IMR-90 (cell line): ENCODE results near the gene DDX21. TPM values are rescaled to one million over a fixed set of nuclear protein-coding genes. Genes with fewer than 3 reads are reported as not detected.

Experiments
- ATAC-seq: fragments of 200-7000 bp; cut with Tn5 transposase; 2 replicates; pipeline ENCODE4 v1.9.1; 2020; ENCODE audit warnings: low read depth, mild to moderate bottlenecking, moderate library complexity
- BruUV-seq: library from RNA; stranded (reverse); fragments of 400-500 nt; replicated peaks from 2 replicates; lab custom pipeline; 2021; lab: Mats Ljungman, UMichigan
- CTCF ChIA-PET: fragments of 300-600 bp; formaldehyde crosslinking; extraction: SDS; loops from one replicate; lab custom pipeline; 2021; ENCODE audit warnings: antibody characterized with exemption; lab: Yijun Ruan, JAX
- POLR2A ChIA-PET: fragments of 300-600 bp; sonication (Branson Sonifier 250); formaldehyde crosslinking; loops from one replicate; lab custom pipeline; 2022; ENCODE audit warnings: antibody characterized with exemption; ENCODE audit not compliant: unreplicated experiment; lab: Charles Lee
- DNase-seq: peaks from one replicate; pipeline ENCODE4 v3.0.0; 2013
- H2AFZ ChIP-seq: replicated peaks from 2 replicates; pipeline ENCODE3; 2013; ENCODE audit warnings: low read length, mild to moderate bottlenecking; ENCODE audit not compliant: poor library complexity
- H2AK5ac ChIP-seq: 2 replicates; pipeline ENCODE4 v1.6.1; 2013; ENCODE audit warnings: low read depth, low read length, inconsistent platforms
- H2AK9ac ChIP-seq: replicated peaks from 2 replicates; pipeline ENCODE3; 2013; ENCODE audit warnings: mild to moderate bottlenecking, low read depth, low read length, moderate library complexity; ENCODE audit not compliant: poor library complexity
- H2BK120ac ChIP-seq: 2 replicates; pipeline ENCODE4 v1.6.1; 2013; ENCODE audit warnings: low read depth, low read length, inconsistent platforms
- H2BK15ac ChIP-seq: 3 replicates; pipeline ENCODE4 v1.6.1; 2013; ENCODE audit warnings: low read depth, low read length, inconsistent platforms
- H2BK20ac ChIP-seq: 2 replicates; pipeline ENCODE4 v1.6.1; 2013; ENCODE audit warnings: low read depth, mild to moderate bottlenecking, inconsistent platforms, low read length, moderate library complexity
- H2BK5ac ChIP-seq: 2 replicates; pipeline ENCODE4 v1.6.1; 2013; ENCODE audit warnings: mild to moderate bottlenecking, low read depth, low read length, inconsistent platforms; ENCODE audit not compliant: poor library complexity, severe bottlenecking
- H3K14ac ChIP-seq: replicated peaks from 2 replicates; pipeline ENCODE4 v1.6.1; 2013; ENCODE audit warnings: low read depth, low read length, inconsistent platforms
- H3K18ac ChIP-seq: 2 replicates; pipeline ENCODE4 v1.6.1; 2013; ENCODE audit warnings: low read depth, low read length, control low read depth
- H3K23ac ChIP-seq: 2 replicates; pipeline ENCODE4 v1.6.1; 2013; ENCODE audit warnings: low read depth, low read length, inconsistent platforms
- H3K27ac ChIP-seq: 2 replicates; pipeline ENCODE4 v1.5.1; 2013; ENCODE audit warnings: mild to moderate bottlenecking, control low read depth, low read length; ENCODE audit not compliant: insufficient read depth
- H3K27me3 ChIP-seq: 2 replicates; pipeline ENCODE4 v1.6.1; 2013; ENCODE audit warnings: low read length; ENCODE audit not compliant: control insufficient read depth, insufficient read depth
- H3K36me3 ChIP-seq: 2 replicates; pipeline ENCODE4 v1.6.1; 2013; ENCODE audit warnings: low read length, mixed read lengths; ENCODE audit not compliant: control insufficient read depth, insufficient read depth
- H3K4ac ChIP-seq: 2 replicates; pipeline ENCODE4 v1.6.1; 2013; ENCODE audit warnings: low read depth, low read length, inconsistent platforms
- H3K4me1 ChIP-seq: 2 replicates; pipeline ENCODE4 v1.6.1; 2013; ENCODE audit warnings: low read length, mixed read lengths; ENCODE audit not compliant: control insufficient read depth, insufficient read depth
- H3K4me2 ChIP-seq: 2 replicates; pipeline ENCODE4 v1.6.1; 2013; ENCODE audit warnings: low read depth, mild to moderate bottlenecking, control low read depth, low read length, moderate library complexity
- H3K4me3 ChIP-seq: 2 replicates; pipeline ENCODE4 v1.5.1; 2013; ENCODE audit warnings: low read depth, mild to moderate bottlenecking, control low read depth, low read length, moderate library complexity; ENCODE audit not compliant: insufficient read depth
- H3K56ac ChIP-seq: 2 replicates; pipeline ENCODE4 v1.6.1; 2013; ENCODE audit warnings: low read length, inconsistent platforms; ENCODE audit not compliant: insufficient read depth; ENCODE audit errors: extremely low read depth
- H3K79me1 ChIP-seq, 2 experiments: 2 replicates each; pipeline ENCODE4 v1.6.1; 2013; ENCODE audit warnings: low read length in 2 of 2, inconsistent platforms in 1 of 2, low read depth in 1 of 2
- H3K9ac ChIP-seq: 2 replicates; pipeline ENCODE4 v1.6.1; 2013; ENCODE audit warnings: low read depth, low read length, control low read depth
- H3K9me1 ChIP-seq: 2 replicates; pipeline ENCODE4 v1.6.1; 2013; ENCODE audit warnings: low read length, inconsistent platforms; ENCODE audit not compliant: insufficient read depth
- H3K9me3 ChIP-seq: 2 replicates; pipeline ENCODE4 v1.6.1; 2013; ENCODE audit warnings: low read length; ENCODE audit not compliant: control insufficient read depth, insufficient read depth
- H4K20me1 ChIP-seq: 2 replicates; pipeline ENCODE4 v1.6.1; 2013; ENCODE audit warnings: low read length, inconsistent platforms; ENCODE audit not compliant: insufficient read depth
- H4K5ac ChIP-seq: 2 replicates; pipeline ENCODE4 v1.6.1; 2013; ENCODE audit warnings: mild to moderate bottlenecking, low read depth, low read length, control low read depth
- H4K8ac ChIP-seq, 2 experiments: 2 replicates each; pipeline ENCODE4 v1.6.1; 2013; ENCODE audit warnings: low read depth in 2 of 2, low read length in 2 of 2, control low read depth in 1 of 2, inconsistent platforms in 1 of 2
- H4K91ac ChIP-seq: 2 replicates; pipeline ENCODE4 v1.6.1; 2013; ENCODE audit warnings: low read depth, low read length, inconsistent platforms; ENCODE audit not compliant: insufficient read depth
- CHD1 ChIP-seq: IDR thresholded peaks from 2 replicates; pipeline ENCODE4 v1.6.1; 2012; ENCODE audit warnings: low read depth, low read length, improper control_type of control experiment
- FOS ChIP-seq: fragments of 150-350 bp; IDR thresholded peaks from 2 replicates; pipeline ENCODE4 v1.6.1; 2016; ENCODE audit warnings: low read depth, low read length
- MAFK ChIP-seq: IDR thresholded peaks from 2 replicates; pipeline ENCODE4 v1.6.1; 2012; ENCODE audit warnings: low read depth, low read length, improper control_type of control experiment
- MAZ ChIP-seq: IDR thresholded peaks from 2 replicates; pipeline ENCODE4 v1.6.1; 2012; ENCODE audit warnings: low read depth, mild to moderate bottlenecking, low read length, improper control_type of control experiment, moderate library complexity, borderline replicate concordance
- MXI1 ChIP-seq: IDR thresholded peaks from 2 replicates; pipeline ENCODE4 v1.6.1; 2012; ENCODE audit warnings: low read depth, mild to moderate bottlenecking, low read length, moderate library complexity, borderline replicate concordance
- POLR2A ChIP-seq: IDR thresholded peaks from 2 replicates; pipeline ENCODE4 v1.6.1; 2012; ENCODE audit warnings: mild to moderate bottlenecking, low read depth, low read length
- RAD21 ChIP-seq: IDR thresholded peaks from 2 replicates; pipeline ENCODE4 v1.6.1; 2012; ENCODE audit warnings: low read length, improper control_type of control experiment
- RCOR1 ChIP-seq: IDR thresholded peaks from 2 replicates; pipeline ENCODE4 v1.6.1; 2012; ENCODE audit warnings: mild to moderate bottlenecking, low read length, improper control_type of control experiment; ENCODE audit not compliant: insufficient replicate concordance
- RFX5 ChIP-seq: IDR thresholded peaks from 2 replicates; pipeline ENCODE4 v1.8.0; 2012; ENCODE audit warnings: low read depth, mild to moderate bottlenecking, low read length, moderate library complexity
- SMC3 ChIP-seq: fragments of 150-350 bp; IDR thresholded peaks from 2 replicates; pipeline ENCODE4 v1.6.1; 2016; ENCODE audit warnings: low read depth, mild to moderate bottlenecking, antibody characterized with exemption, low read length, moderate library complexity
- WGBS, 2 experiments: methylation state at CpG; one replicate each; pipeline versions ENCODE4 v1.1.5 to v1.1.7; 2013; ENCODE audit warnings: missing lambda C conversion rate in 2 of 2; ENCODE audit not compliant: insufficient read length in 1 of 2; ENCODE audit errors: extremely low coverage in 2 of 2; 5-methylcytosine and 5-hydroxymethylcytosine counted together
- dilution Hi-C: fragments of 300-500 bp; cut with HindIII; formaldehyde crosslinking; loops from one replicate; pipeline ENCODE4 v1.14.3; 2018; ENCODE audit warnings: low sequenced_read_pairs; ENCODE audit not compliant: unreplicated experiment
- in situ Hi-C: fragments of 300-500 bp; cut with MboI; formaldehyde crosslinking; loops from 3 replicates; pipeline ENCODE4 v1.14.3; 2019; ENCODE audit warnings: low sequenced_read_pairs, inconsistent platforms, mixed read lengths
- intact Hi-C: fragments of 100-400 bp; cut with micrococcal nuclease; formaldehyde crosslinking; loops from 2 replicates; pipeline ENCODE4 v1.10.0; 2022
- polyA plus RNA-seq, 3 experiments: library from polyadenylated mRNA; depleted of rRNA; stranded (reverse); fragments of >200 nt; gene quantifications; 2 replicates each; pipeline ENCODE4 v1.2.3, GENCODE V29; 2012; ENCODE audit warnings: low replicate concordance in 1 of 3
- total RNA-seq: library from RNA; depleted of rRNA; stranded (reverse); fragments of >200 nt; gene quantifications from 2 replicates; pipeline ENCODE4 v1.2.3, GENCODE V29; 2012
- TF ChIP-seq, protein P1 (sequence below): conservative IDR thresholded peaks from 2 replicates; pipeline ENCODE4 v1.5.1; 2012; ENCODE audit warnings: mild to moderate bottlenecking, low read depth, low read length, improper control_type of control experiment
- TF ChIP-seq, protein P2 (sequence below): fragments of 150-350 bp; IDR thresholded peaks from 2 replicates; pipeline ENCODE4 v1.6.1; 2016; ENCODE audit warnings: low read depth, mild to moderate bottlenecking, low read length, moderate library complexity, borderline replicate concordance
- TF ChIP-seq, protein P3 (sequence below): fragments of 150-350 bp; IDR thresholded peaks from 2 replicates; pipeline ENCODE4 v1.6.1; 2017; ENCODE audit warnings: mild to moderate bottlenecking, antibody characterized with exemption, low read length, low read depth

DDX21 gene
- total and polyA plus RNA-seq, 2 of the 4 experiments (the other 2 are of a cell fraction) = 43.2 to 73.7 TPM

DNA sequence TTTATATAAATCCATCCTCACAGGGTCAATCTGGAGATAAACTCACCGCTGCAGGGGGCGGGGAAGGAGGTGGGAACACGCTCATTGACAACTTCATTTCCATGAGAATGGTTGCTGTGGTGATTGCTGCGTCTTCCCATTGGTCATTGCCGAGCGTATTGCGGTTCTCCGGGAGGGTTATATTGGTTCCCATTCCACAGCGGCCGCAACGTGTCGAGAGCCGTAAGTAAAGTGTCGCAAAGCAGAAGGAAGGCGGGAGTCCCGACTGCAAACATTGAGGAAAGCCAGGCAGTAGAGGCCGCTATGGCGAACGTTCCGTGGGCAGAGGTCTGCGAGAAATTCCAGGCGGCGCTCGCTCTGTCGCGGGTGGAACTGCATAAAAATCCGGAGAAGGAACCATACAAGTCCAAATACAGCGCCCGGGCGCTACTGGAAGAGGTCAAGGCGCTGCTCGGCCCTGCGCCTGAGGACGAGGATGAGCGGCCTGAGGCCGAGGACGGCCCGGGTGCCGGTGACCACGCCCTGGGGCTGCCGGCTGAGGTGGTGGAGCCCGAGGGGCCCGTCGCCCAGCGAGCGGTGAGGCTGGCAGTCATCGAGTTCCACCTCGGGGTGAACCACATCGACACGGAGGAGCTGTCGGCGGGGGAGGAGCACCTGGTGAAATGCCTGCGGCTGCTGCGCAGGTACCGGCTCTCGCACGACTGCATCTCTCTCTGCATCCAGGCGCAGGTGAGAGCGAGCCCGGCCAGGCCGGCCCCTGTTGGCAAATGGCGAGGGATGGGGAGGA is 32.8 kb downstream of the DDX21 start, which contains the start of gene KIFBP:
TSS of gene KIFBP (plus strand) at position 274 of the 787 bp plus-strand sequence. CDS start at position 304, 30 bp downstream.
- Histone ChIP-seq H3K4me2 (peak within 1 kb of the TSS; percentile 100), H3K79me1 (peaks cover 9 to 36% of the 10 kb centered on the region in 2 experiments), H3K23ac (peak within 1 kb of the TSS; percentile 91), H3K9me1 (peaks cover 9% of the 10 kb centered on the region), H2AK5ac (peak within 1 kb of the TSS; percentile 86; the same call in 1 of the 2 replicates), H2BK5ac (peak within 1 kb of the TSS; percentile 48), H3K36me3 (peaks cover 3% of the 10 kb centered on the region; the same call in 1 of the 2 replicates), H3K18ac (peak within 1 kb of the TSS; percentile 44; the same call in 1 of the 2 replicates), H4K91ac (peak within 1 kb of the TSS; percentile 61), H3K9me3 (no peaks in the 10 kb centered on the region), H3K9ac (peak within 1 kb of the TSS; percentile 78), H2BK120ac (no peak within 1 kb of the TSS), H2BK15ac (peak within 1 kb of the TSS; percentile 18; the same call in 1 of the 3 replicates), H4K5ac (peak within 1 kb of the TSS; percentile 80), H4K8ac (peak within 1 kb of the TSS; percentile 68 to 77; a peak in 3 of 4 replicates), H3K4me3 (peak within 1 kb of the TSS; percentile 85), H4K20me1 (peaks cover 13% of the 10 kb centered on the region; the same call in 1 of the 2 replicates), H3K56ac (peak within 1 kb of the TSS; percentile 42), H3K27ac (peak within 1 kb of the TSS; percentile 71), H2AFZ (peak within 1 kb of the TSS; percentile 89), H2BK20ac (no peak within 1 kb of the TSS), H3K4me1 (peaks cover 10% of the 10 kb centered on the region), H3K4ac (peak within 1 kb of the TSS; percentile 71), H3K14ac (peak within 1 kb of the TSS; percentile 79), H2AK9ac (peak within 1 kb of the TSS; percentile 88), H3K27me3 (no peaks in the 10 kb centered on the region)
- ATAC-seq (peak; percentile 91), DNase-seq (peak; percentile 98)
- dilution Hi-C loops = no loop called here
- ChIA-PET POLR2A (no interaction called here), CTCF (interaction anchor here (0.5 kb wide), 1 partner anchor 468 kb away, joined by 3 read pairs; no protein-coding TSS in a partner anchor)
- in situ Hi-C loops = no loop called here
- BruUV-seq = no TSS peak
- intact Hi-C loops = loop anchor here (5.0 kb wide), 1 partner anchor 104 kb away; no protein-coding TSS in a partner anchor
- WGBS, 2 experiments = 0% methylated on average over 44 of the region's 62 CpGs; no CpG with 5 or more reads in 1 of the 2 experiments
- TF ChIP-seq RAD21 (peak; percentile 45), POLR2A (peak; percentile 88), MAZ (no peak), MAFK (no peak), MXI1 (peak; percentile 91), RFX5 (peak; percentile 17; the same call in 1 of the 2 replicates), SMC3 (peak; percentile 42), RCOR1 (no peak), FOS (no peak), CHD1 (no peak)
- TF ChIP-seq, protein P1, sequence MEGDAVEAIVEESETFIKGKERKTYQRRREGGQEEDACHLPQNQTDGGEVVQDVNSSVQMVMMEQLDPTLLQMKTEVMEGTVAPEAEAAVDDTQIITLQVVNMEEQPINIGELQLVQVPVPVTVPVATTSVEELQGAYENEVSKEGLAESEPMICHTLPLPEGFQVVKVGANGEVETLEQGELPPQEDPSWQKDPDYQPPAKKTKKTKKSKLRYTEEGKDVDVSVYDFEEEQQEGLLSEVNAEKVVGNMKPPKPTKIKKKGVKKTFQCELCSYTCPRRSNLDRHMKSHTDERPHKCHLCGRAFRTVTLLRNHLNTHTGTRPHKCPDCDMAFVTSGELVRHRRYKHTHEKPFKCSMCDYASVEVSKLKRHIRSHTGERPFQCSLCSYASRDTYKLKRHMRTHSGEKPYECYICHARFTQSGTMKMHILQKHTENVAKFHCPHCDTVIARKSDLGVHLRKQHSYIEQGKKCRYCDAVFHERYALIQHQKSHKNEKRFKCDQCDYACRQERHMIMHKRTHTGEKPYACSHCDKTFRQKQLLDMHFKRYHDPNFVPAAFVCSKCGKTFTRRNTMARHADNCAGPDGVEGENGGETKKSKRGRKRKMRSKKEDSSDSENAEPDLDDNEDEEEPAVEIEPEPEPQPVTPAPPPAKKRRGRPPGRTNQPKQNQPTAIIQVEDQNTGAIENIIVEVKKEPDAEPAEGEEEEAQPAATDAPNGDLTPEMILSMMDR = peak; percentile 63
- TF ChIP-seq, protein P2, sequence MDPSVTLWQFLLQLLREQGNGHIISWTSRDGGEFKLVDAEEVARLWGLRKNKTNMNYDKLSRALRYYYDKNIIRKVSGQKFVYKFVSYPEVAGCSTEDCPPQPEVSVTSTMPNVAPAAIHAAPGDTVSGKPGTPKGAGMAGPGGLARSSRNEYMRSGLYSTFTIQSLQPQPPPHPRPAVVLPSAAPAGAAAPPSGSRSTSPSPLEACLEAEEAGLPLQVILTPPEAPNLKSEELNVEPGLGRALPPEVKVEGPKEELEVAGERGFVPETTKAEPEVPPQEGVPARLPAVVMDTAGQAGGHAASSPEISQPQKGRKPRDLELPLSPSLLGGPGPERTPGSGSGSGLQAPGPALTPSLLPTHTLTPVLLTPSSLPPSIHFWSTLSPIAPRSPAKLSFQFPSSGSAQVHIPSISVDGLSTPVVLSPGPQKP = no peak
- TF ChIP-seq, protein P3, sequence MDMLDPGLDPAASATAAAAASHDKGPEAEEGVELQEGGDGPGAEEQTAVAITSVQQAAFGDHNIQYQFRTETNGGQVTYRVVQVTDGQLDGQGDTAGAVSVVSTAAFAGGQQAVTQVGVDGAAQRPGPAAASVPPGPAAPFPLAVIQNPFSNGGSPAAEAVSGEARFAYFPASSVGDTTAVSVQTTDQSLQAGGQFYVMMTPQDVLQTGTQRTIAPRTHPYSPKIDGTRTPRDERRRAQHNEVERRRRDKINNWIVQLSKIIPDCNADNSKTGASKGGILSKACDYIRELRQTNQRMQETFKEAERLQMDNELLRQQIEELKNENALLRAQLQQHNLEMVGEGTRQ = 0 out of 2 replicates have a peak, but pooled peaks have one; percentile 6
